HL-60 (cell line): ENCODE measurements around the gene WFIKKN1.

Source experiments
- CTCF ChIP-seq: IDR thresholded peaks from one replicate; pipeline ENCODE4 v1.5.1; 2011; ENCODE audit warnings: low read length, control low read depth, inconsistent platforms; ENCODE audit not compliant: insufficient read depth
- GABPA ChIP-seq: IDR thresholded peaks from 2 replicates; pipeline ENCODE4 v1.6.1; 2012; ENCODE audit warnings: low read depth
- POLR2AphosphoS5 ChIP-seq: IDR thresholded peaks from 2 replicates; pipeline ENCODE4 v1.6.1; 2012; ENCODE audit warnings: low read depth
- REST ChIP-seq: IDR thresholded peaks from 2 replicates; pipeline ENCODE4 v1.6.1; 2012; ENCODE audit warnings: low read depth; ENCODE audit not compliant: insufficient replicate concordance
- SPI1 ChIP-seq: IDR thresholded peaks from 2 replicates; pipeline ENCODE4 v1.6.1; 2012; ENCODE audit warnings: low read depth, mild to moderate bottlenecking, borderline replicate concordance

- TF ChIP-seq REST (no peak), POLR2AphosphoS5 (no peak), SPI1 (no peak), CTCF (peak; percentile 48), GABPA (no peak)
Observed at GRCh38 chr16:610513-611381, 20.0 kb upstream of the WFIKKN1 start.
